Common myeloid progenitor, CD34-positive (primary cell): ENCODE measurements around the gene PDE4D.
"Not testable (repeated sequence)": the region's sequence is repeated elsewhere in the genome, so short reads cannot be mapped to it uniquely, and the experiment has no call there.

Experiments used
- CTCF ChIA-PET: fragments of 350-600 bp; sonication (Branson Sonifier 250); formaldehyde crosslinking; loops from one replicate; lab custom pipeline; 2021; ENCODE audit warnings: antibody characterized with exemption; lab: Charles Lee
- POLR2A ChIA-PET: fragments of 350-600 bp; sonication (Branson Sonifier 250); formaldehyde crosslinking; loops from one replicate; lab custom pipeline; 2021; ENCODE audit warnings: antibody characterized with exemption; lab: Charles Lee
- DNase-seq, 3 donors: peaks; one replicate each; pipeline versions ENCODE4 v3.0.0 to v3.0.0-alpha.2; 2013
- H3K27ac ChIP-seq, 2 experiments: 1 replicate in 1 of 2; 2 replicates in 1 of 2; pipeline ENCODE4 v1.7.0; 2013; ENCODE audit warnings: inconsistent platforms in 2 of 2, low read length in 2 of 2, mild to moderate bottlenecking in 2 of 2, low read depth in 1 of 2, moderate library complexity in 1 of 2; ENCODE audit not compliant: severe bottlenecking in 2 of 2, insufficient read depth in 1 of 2, poor library complexity in 1 of 2
- H3K27me3 ChIP-seq, 5 experiments: replicated peaks in 2 of 5; 1 replicate in 3 of 5; 2 replicates in 2 of 5; pipeline versions ENCODE4 v1.6.1 to v1.7.0; 2013; ENCODE audit warnings: low read length in 4 of 5, mild to moderate bottlenecking in 2 of 5, moderate library complexity in 2 of 5, inconsistent platforms in 1 of 5; ENCODE audit not compliant: insufficient read depth in 5 of 5, control insufficient read depth in 4 of 5
- H3K36me3 ChIP-seq, 4 experiments: 1 replicate in 2 of 4; 2 replicates in 2 of 4; pipeline versions ENCODE4 v1.6.1 to v1.7.0; 2013; ENCODE audit warnings: low read length in 3 of 4, control low read depth in 1 of 4, mild to moderate bottlenecking in 1 of 4; ENCODE audit not compliant: control insufficient read depth in 4 of 4, insufficient read depth in 4 of 4
- H3K4me1 ChIP-seq, 4 experiments: 1 replicate in 3 of 4; 2 replicates in 1 of 4; pipeline versions ENCODE4 v1.6.1 to v1.7.1; 2013; ENCODE audit warnings: low read length in 3 of 4, mild to moderate bottlenecking in 3 of 4, control low read depth in 1 of 4, inconsistent platforms in 1 of 4, moderate library complexity in 1 of 4; ENCODE audit not compliant: control insufficient read depth in 4 of 4, insufficient read depth in 4 of 4; ENCODE audit errors: control extremely low read depth in 1 of 4
- H3K4me3 ChIP-seq, 7 experiments: 1 replicate in 4 of 7; 2 replicates in 3 of 7; pipeline versions ENCODE4 v1.5.1 to v1.7.0; 2013; ENCODE audit warnings: mild to moderate bottlenecking in 7 of 7, low read length in 6 of 7, moderate library complexity in 6 of 7, inconsistent platforms in 2 of 7, low read depth in 2 of 7, control low read depth in 1 of 7; ENCODE audit not compliant: insufficient read depth in 4 of 7, control insufficient read depth in 1 of 7; ENCODE audit errors: extremely low read depth in 1 of 7
- H3K9me3 ChIP-seq, 5 experiments: 1 replicate in 4 of 5; 2 replicates in 1 of 5; pipeline versions ENCODE4 v1.6.1 to v1.7.1; 2013; ENCODE audit warnings: low read length in 4 of 5, mild to moderate bottlenecking in 2 of 5, inconsistent platforms in 1 of 5, low read depth in 1 of 5, moderate library complexity in 1 of 5; ENCODE audit not compliant: control insufficient read depth in 4 of 5, insufficient read depth in 2 of 5; ENCODE audit errors: control extremely low read depth in 1 of 5
- WGBS: methylation state at CpG from one replicate; pipeline ENCODE4 v1.1.5; 2013; ENCODE audit not compliant: insufficient coverage; 5-methylcytosine and 5-hydroxymethylcytosine counted together

PDE4D gene

DNA sequence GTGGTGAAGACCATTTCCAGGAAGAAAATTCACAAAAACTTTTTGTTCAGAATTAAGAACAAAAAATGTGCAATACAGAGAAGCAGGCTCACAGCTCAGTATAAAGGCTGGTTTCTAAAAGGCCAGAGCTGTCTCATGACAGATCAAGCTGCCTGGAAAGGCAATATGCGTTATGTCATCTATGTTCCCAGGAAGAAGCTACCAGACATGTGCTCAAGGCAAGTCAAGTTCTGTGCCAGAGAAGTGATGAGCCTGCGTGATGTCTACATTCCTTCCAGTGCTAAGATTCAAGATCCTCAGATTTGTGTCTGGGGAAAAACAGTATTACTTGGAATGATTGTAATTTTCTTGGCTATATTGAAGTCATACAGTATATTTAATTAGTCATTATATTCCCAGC lies 104.3 kb downstream of the PDE4D start:
- H3K4me1 ChIP-seq: peaks cover 0 to 24% (median 11%) of the 10 kb centered on the region in 4 experiments
- ChIA-PET CTCF (interaction anchor here (0.9 to 2.0 kb wide), 3 partner anchors 8 to 64 kb away, joined by 3 to 8 read pairs (median 3); no protein-coding TSS in a partner anchor), POLR2A (no interaction called here)
- no peaks in the 10 kb centered on the region for H3K9me3 ChIP-seq
- 100% methylated on average over 2 of the region's 2 CpGs for WGBS
- no peak overlapping the region for H3K27ac ChIP-seq
- no peak for DNase-seq
- H3K27me3 ChIP-seq: no peaks in the 10 kb centered on the region
- no peak overlapping the region for H3K4me3 ChIP-seq
- H3K36me3 ChIP-seq: no peaks in the 10 kb centered on the region

DNA sequence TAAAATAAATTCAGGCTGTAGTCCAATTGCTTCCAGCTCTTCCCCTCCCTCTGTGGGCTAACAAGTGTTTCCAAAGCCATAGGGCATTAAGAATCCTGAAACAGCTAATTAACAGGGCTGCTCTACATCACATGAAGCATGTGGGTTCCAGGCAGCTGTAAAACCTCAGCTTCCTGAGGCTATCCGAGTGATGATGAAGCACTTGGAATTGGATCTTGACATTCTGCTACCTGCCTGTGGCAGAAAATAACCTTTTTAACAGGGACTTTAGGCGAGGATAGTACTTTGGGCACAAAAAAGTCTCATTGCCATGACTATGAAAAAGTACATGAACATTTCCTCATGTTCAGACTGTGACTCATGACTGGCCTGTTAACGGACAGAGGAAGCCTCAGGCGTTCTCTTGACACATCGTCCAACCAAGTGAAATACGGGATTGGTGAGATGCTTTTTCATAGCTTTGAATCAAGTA lies 107.2 kb downstream of the PDE4D start:
- CTCF ChIA-PET: interaction anchor here (0.5 to 1.6 kb wide), 5 partner anchors 8 to 598 kb away, joined by 3 to 4 read pairs (median 3); no protein-coding TSS in a partner anchor
- H3K27ac ChIP-seq: no peak overlapping the region
- peaks cover 0 to 22% (median 11%) of the 10 kb centered on the region in 4 experiments for H3K4me1 ChIP-seq
- POLR2A ChIA-PET: no interaction called here
- H3K27me3 ChIP-seq: no peaks in the 10 kb centered on the region
- DNase-seq: peak in 2 of 3 donors; percentile 66 to 80
- no peaks in the 10 kb centered on the region for H3K9me3 ChIP-seq
- no peaks in the 10 kb centered on the region for H3K36me3 ChIP-seq
- WGBS: 18% methylated on average over 5 of the region's 6 CpGs
- no peak overlapping the region for H3K4me3 ChIP-seq

DNA sequence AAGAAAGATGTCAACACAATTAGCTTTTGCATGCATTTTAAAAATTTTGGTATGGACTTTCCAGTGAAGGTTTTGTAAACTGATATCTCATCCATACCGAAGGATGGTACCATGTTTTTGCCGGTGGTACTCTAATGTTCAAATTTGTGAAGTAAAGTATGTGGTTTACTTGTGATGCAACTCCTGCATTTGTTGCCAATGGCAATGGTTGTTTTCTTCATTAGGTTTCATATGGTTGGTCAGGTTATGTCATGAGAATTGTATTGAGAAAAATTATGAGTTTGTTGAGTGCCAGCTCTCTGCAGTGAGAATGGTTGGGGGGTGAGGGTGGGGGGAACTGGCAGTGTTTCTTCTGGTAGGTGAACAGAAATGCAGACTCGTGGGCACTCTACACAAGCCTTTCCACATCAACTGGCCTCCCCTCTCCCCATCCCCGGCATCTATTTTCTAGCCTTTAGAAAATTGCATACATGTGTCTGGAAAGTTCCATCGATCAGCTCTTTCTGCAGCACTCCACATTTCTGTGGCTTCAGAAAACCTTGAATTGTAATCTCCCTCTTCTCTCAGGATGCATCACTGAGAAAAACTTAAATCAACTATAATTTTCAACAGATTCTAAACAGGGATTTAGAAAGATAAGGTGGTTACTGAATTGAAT lies 107.7 kb downstream of the PDE4D start:
- ChIA-PET POLR2A (interaction anchor here (0.7 kb wide), 1 partner anchor 9 kb away, joined by 3 read pairs; no protein-coding TSS in a partner anchor), CTCF (interaction anchor here (0.5 to 1.8 kb wide), 6 partner anchors 9 to 598 kb away, joined by 3 to 4 read pairs (median 3); no protein-coding TSS in a partner anchor)
- Histone ChIP-seq H3K27me3 (no peaks in the 10 kb centered on the region), H3K4me3 (no peak overlapping the region), H3K36me3 (no peaks in the 10 kb centered on the region), H3K4me1 (peaks cover 0 to 21% (median 11%) of the 10 kb centered on the region in 4 experiments), H3K9me3 (no peaks in the 10 kb centered on the region), H3K27ac (no peak overlapping the region)
- peak in 2 of 3 donors; percentile 40 to 53 for DNase-seq
- 100% methylated on average over 4 of the region's 5 CpGs for WGBS

DNA sequence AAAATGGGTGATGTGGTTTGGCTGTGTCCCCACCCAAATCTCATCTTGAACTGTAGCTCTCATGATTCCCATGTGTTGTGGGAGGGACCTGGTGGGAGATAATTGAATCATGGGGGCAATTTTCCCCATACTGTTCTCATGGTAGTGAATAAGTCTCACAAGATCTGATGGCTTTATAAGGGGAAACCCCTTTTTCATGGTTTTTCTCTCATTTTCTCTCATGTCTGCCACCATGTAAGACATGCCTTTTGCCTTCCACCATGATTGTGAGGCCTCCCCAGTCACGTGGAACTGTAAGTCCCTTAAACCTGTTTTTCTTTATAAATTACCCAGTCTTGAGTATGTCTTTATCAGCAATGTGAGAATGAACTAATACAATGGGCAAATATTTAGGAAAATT lies 108.8 kb downstream of the PDE4D start:
- CTCF ChIA-PET: interaction anchor here (1.6 to 1.8 kb wide), 2 partner anchors 16 to 112 kb away, joined by 4 read pairs; no protein-coding TSS in a partner anchor
- POLR2A ChIA-PET, H3K9me3 ChIP-seq, H3K4me1 ChIP-seq, H3K27ac ChIP-seq, H3K27me3 ChIP-seq, DNase-seq, H3K4me3 ChIP-seq, H3K36me3 ChIP-seq: not testable (repeated sequence)
- no CpG with 5 or more reads among the region's 1 CpG for WGBS

DNA sequence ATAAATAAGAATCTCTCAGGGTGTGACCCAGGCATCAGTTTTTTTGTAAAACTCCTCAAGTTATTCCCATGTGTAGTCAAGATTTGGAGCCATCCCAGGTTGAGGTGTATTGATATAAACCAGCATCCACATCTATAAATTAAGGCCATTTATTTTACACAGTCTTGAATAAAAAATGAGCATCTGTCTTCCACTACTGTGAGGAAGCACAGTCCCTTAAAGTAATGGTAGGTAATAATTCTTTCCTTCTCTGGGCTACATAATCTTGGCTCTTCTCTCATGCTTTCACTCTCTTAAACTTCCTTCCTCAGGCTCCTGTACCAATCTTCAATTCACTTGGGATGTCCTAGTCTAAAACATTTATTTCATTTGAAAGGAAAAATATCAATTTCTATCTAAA lies 110.3 kb downstream of the PDE4D start:
- Histone ChIP-seq H3K36me3 (no peaks in the 10 kb centered on the region), H3K27ac (no peak overlapping the region), H3K27me3 (no peaks in the 10 kb centered on the region), H3K4me1 (peaks cover 0 to 8% (median 4%) of the 10 kb centered on the region in 4 experiments), H3K9me3 (no peaks in the 10 kb centered on the region), H3K4me3 (no peak overlapping the region)
- DNase-seq: no peak
- CTCF ChIA-PET: no interaction called here
- POLR2A ChIA-PET: no interaction called here

DNA sequence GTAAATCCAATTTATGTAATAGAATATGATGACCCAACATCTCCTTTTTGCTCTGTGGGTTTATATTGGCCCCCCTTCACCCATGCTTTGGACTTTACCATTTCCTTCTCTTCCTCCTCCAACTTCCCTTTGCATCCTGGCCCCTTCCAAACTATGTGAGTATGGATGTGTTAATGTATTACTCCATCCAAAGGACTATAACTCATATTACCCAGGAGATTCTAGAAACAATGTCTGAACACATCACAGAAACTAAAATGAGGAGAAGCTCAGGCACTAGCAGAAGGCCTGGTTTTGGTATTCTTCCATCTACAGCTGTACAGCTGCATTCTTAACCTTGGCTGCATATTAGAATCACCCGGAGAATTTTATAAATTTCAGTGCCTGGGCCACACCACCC lies 110.7 kb downstream of the PDE4D start:
- Histone ChIP-seq H3K27ac (no peak overlapping the region), H3K27me3 (no peaks in the 10 kb centered on the region), H3K4me3 (no peak overlapping the region), H3K9me3 (no peaks in the 10 kb centered on the region), H3K4me1 (peaks cover 0 to 8% (median 4%) of the 10 kb centered on the region in 4 experiments), H3K36me3 (no peaks in the 10 kb centered on the region)
- 100% methylated on average over 1 of the region's 1 CpG for WGBS
- DNase-seq: no peak
- CTCF ChIA-PET: no interaction called here
- POLR2A ChIA-PET: no interaction called here

DNA sequence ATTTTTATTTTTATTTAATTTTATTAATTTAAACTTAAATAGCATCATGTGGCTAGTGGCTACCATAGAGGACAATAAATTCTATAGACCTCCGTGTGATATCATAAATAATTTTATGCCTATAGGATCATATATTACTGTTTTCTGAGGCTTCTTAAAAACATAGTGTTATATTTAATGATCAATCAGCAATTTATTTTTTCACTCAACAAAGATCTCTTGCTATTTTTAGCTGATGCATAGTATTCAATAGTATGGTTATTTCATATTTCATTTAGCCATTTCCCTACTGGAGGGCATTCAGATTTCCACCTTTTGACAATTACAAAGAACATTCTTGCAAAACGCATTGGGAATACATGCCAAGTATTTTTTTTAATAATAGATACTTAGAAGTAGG lies 114.1 kb downstream of the PDE4D start:
- H3K9me3 ChIP-seq: no peaks in the 10 kb centered on the region
- no peaks in the 10 kb centered on the region for H3K27me3 ChIP-seq
- POLR2A ChIA-PET: no interaction called here
- no peak overlapping the region for H3K27ac ChIP-seq
- no peak overlapping the region for H3K4me3 ChIP-seq
- H3K4me1 ChIP-seq: no peaks in the 10 kb centered on the region
- no CpG with 5 or more reads among the region's 2 CpGs for WGBS
- no peak for DNase-seq
- no peaks in the 10 kb centered on the region for H3K36me3 ChIP-seq
- CTCF ChIA-PET: no interaction called here
